Measurements from ENCODE around the gene SBF2.

The SBF2 gene

DNA sequence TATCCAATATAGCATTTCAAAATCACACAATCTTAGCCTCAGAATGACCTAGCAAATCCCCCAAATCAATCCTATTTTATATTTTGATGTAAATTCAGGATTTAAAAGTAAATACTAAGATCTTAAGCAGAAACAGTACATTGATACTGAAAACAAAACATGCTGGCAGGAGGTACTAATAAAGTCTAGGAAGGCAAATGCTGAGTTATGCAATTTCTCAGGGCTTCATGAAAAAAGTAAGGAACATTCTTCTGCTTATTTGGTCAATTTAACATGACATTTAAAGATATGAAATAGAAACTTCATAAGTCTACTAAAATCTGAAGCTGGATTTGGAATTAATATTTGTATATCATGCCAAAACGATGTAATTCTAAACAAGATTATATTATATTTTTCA, 476.8 kb downstream of the SBF2 start:
- DNase-seq (ENCODE audit: low read depth in 2 of 2), result no peak

- no peak for DNase-seq (ENCODE audit: low read depth in 2 of 2)
Measured at GRCh38 chr11:9815486-9816136, 478.4 kb downstream of the SBF2 start.

DNA sequence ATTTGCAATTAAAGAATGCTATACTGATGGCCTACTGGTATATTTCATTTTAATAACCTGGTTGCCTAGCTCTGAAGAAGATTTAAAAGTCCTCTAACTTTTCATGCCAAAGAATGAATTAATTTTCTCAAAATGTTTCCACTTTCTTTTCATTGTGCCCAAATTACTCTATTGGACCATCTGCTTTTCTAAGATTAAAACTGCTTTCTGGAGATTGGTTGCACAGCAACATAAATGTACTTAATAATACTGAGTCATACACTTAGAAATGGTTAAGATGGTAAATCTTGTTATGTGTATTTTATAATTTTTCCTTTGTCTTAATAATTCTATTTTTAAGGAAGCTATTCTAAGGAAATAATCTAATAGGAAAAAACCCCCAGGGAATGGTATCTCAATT, 479.9 kb downstream of the SBF2 start:
- no peak for DNase-seq (ENCODE audit: low read depth in 2 of 2)

DNA sequence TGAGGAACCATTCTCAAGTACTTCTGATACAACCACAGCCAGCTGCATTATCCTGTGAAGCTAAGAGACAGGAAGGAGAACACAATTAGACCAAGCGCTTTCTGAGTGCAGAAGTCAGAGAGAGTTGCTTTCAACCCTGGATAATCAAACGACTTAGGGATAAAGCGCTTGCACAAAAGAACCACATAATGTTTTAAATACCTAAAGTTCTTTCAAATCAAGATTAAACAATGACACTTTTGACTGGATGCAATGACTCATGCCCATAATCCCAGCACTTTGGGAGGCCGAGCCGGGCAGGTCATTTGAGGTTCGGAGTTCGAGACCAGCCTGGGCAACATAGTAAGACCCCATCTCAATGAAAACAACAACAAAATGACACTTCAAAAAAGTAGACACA, 485.1 kb downstream of the SBF2 start:
- DNase-seq (ENCODE audit: low read depth in 2 of 2), result no peak

- DNase-seq (ENCODE audit: low read depth in 2 of 2), result no peak
Measured at GRCh38 chr11:9806946-9807687, 486.9 kb downstream of the SBF2 start.

DNA sequence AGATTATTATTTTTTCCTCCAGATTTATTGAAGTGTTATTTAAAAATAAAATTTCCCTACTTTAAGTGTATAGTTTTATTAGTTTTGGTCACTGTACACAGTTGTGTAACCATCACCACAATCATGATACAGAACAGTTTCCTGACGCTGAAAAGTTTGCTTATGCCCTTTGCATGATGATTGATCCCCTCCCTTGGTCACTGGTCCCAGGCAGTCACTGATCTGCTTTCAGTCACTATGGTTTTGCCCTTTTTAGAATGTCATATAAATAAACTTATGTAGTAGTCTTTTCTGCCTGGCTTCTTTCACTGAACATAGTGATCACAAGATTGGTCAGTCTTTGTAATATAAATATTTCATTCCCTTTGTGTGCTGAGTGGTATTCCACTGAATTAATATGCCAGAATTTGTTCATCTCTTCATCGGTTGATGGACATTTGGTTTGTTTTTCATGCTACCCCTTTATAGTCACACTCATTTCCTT, 489.6 kb downstream of the SBF2 start:
- DNase-seq (ENCODE audit: low read depth in 2 of 2), result no peak

- no peak for DNase-seq (ENCODE audit: low read depth in 2 of 2)
Measured at GRCh38 chr11:9803685-9804418, 490.2 kb downstream of the SBF2 start.

DNA sequence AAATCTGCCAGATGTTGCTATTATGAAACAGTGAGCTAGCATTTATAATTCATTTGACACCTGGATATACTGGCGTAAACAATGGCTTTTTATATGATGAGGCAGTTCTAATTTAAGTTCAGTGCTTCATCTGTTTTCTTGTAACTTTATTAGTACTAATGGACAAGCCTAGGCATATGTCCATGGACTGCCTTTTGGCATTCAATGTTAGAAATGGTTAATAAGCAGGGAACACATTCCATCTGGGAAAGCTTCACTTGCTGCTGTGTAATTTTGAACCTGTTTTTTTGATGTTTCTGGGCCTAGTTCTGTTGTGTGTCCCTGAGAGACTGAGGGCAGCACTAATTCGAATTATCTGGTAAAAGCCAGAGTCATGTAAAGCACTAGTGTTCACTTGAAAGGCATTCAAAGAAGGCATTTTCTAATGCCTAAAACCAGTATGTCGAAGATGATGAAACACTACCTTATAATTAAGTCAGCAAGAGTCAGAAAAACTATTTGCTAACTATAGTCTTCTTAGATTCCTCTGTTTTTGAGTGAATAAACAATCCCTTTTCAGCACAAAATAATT, 491.6 kb downstream of the SBF2 start:
- no peak for DNase-seq (ENCODE audit: low read depth in 2 of 2)

- DNase-seq (ENCODE audit: low read depth in 2 of 2), result no peak
Measured at GRCh38 chr11:9799886-9800285, 494.1 kb downstream of the SBF2 start.

DNA sequence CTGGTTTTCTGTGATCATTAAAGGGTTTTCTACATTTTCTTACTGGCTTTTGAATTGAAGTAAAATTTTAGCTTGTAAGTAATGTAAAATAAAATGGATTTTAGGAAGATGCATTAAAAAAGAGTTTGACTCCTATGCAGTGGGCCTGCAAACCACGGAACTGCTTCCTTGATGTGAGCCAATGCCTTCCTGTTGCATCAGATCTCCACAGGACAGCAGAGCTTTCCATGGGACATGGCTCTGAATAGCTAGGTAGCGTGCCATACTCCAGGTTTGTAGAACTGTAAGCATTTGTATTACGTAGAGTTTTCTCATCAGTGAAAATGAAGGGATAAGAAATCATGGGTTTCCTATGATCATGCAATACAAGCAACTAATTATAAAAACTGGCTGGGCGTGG, 496.7 kb downstream of the SBF2 start:
- DNase-seq (ENCODE audit: low read depth in 2 of 2), result no peak

- DNase-seq (ENCODE audit: low read depth in 2 of 2), result no peak
Measured at GRCh38 chr11:9796854-9797253, 497.2 kb downstream of the SBF2 start.

DNA sequence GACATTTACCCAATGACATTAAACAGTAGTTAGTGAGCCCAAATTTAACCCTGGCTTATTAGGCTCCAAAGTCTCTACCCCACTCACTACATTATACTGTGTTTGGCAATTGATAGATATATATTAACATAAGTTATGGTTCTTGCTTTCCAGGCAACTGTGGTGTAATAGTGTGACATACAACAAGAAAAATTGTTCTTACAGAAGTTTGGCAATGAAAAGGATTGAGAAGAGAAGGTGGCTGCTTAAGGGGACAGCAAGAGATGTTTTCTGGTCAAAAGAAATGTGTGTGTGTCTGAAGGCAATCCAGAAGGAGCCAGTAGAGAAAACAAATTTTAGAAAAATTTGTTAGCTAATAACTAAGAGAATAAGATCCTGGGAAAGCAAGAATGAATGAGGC, 497.8 kb downstream of the SBF2 start:
- DNase-seq (ENCODE audit: low read depth in 2 of 2), result no peak

DNA sequence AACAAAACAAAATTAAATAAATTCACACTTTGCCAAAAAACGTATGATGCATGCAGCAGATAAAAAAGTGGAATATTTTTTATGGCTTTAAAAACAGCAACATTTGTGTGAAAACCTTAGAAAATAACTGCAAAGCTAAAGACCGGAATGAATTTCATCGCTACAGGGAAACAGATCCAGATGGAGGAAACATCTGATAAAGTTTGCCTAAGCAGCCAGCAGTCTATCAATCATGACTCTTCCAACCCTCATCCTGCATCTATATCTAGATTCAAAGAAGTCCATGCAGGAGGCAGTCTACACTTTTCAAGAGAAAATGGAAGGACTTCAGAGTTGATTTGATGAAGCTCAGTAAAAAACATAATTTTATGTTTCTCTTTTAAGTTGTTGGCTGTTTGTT, 503.3 kb downstream of the SBF2 start:
- no peak for DNase-seq (ENCODE audit: low read depth in 2 of 2)

- DNase-seq (ENCODE audit: low read depth in 2 of 2), result no peak
Measured at GRCh38 chr11:9789910-9790309, 504.1 kb downstream of the SBF2 start.

GRCh38 chr11:9787981-9788521, 506.0 kb downstream of the SBF2 start:
- DNase-seq (ENCODE audit: low read depth in 2 of 2), result no peak

GRCh38 chr11:9787260-9787659, 506.8 kb downstream of the SBF2 start:
- no peak for DNase-seq (ENCODE audit: low read depth in 2 of 2)

DNA sequence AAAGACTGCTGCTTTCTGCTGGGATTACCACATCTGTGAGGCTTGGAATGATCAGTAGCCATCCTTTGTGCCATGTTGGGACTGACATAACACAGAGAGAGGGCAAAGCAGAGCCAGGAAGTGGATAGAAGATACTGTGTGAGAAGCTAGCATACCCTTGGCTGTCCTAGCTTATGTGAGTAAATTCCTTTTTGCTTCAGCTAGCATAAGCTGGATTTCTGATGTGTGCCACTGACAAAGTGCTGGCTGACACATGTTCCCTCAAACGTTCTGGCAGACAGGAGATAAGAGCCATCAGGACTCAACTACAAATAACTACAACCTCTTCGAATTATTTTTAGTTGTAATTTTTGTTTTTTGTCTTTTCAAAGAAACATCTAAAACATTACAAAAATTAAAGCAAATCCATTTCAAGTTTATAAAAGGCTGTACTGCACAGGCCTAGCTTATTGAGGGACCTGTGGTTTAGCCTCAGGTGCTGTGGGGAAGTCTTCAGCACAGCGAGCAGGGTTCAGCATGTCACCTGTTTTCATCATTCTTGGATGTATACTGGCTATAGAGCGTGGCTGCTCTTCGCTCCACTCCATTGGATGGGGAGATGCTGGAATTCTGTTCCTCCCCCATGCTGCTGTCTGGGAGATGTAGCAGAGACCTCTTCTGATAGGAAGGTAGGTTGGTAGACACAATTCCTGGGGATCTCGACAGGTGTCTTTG, 509.3 kb downstream of the SBF2 start:
- no peak for DNase-seq (ENCODE audit: low read depth in 2 of 2)

DNA sequence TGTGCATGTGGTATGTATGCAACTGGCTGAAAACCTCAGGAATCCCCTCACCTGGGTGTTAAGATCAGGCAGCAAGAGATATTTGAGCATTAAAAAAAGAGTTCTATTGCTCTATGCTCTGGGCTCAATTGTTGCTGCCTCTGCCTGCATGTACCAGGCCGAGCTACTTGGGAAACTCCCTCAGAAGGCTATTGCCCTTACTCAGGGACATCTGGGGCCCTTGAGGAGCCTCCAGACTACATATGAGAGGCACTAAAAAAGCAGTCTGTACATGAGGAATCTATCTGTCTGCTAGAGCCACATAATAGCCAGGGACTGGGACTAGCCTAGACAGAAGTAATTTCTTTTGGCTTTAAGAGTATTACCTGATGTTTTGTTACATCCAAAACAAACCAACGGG, 510.0 kb downstream of the SBF2 start:
- no peak for DNase-seq (ENCODE audit: low read depth in 2 of 2)

- no peak for DNase-seq (ENCODE audit: low read depth in 2 of 2)
Measured at GRCh38 chr11:9780929-9781328, 513.1 kb downstream of the SBF2 start.

GRCh38 chr11:9777525-9777924, 516.5 kb downstream of the SBF2 start:
- no peak for DNase-seq (ENCODE audit: low read depth in 2 of 2)

DNA sequence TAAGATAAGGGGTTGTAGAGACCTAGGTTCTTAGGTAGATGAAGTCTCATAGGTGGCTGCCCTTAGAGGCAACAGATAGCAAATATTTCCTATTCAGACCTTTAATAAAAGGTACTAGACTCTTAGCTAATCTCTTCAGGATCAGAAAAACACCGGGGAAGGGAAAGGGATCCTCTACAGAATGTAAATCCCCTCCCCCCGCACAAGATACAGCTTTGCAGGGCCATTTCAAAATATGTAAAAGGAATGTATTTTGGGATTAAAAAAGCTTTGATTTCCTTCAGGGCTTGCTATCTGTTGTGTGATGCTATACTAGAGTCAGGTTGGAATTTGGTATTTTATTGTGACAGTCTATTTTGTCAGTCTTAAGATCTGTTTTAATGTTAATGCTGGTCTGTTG, 517.0 kb downstream of the SBF2 start:
- no peak for DNase-seq (ENCODE audit: low read depth in 2 of 2)

- DNase-seq (ENCODE audit: low read depth in 2 of 2), result no peak
Measured at GRCh38 chr11:9776203-9776602, 517.8 kb downstream of the SBF2 start.

Data from stimulated activated CD4-positive, alpha-beta T cell treated with anti-CD3 and anti-CD28 coated beads, Interleukin-12 subunit alpha, Interleukin-12 subunit beta, amount 100 ng/mL, for 24 hours (primary cell).